ENCODE data around the gene UGT8. TPM values are rescaled to one million over a fixed set of nuclear protein-coding genes. Genes with fewer than 3 reads are reported as not detected.

Gene UGT8
- total RNA-seq, 3 donors from 2014 or later, result 21.7 to 66.8 (median 51.7) TPM

DNA sequence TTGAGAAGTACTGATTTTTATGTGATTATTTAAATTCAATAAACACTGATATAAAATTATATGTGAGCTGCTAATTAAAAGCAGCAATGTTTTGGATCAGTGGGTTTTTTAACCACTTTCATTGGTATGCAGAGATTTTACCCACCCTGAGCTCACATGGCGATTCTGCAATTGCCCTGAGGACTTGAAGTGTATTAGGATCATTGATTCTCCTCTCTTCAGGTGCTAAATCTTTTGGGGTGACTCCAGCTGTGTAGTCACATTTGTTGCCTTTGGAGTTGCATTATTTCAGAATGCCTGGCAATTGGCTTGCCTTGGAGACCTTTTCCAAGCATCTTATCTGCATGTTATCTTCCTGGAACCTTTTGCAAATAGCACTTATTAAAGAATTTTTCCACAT is 51.3 kb downstream of the UGT8 start:
- TF ChIP-seq, protein P1, sequence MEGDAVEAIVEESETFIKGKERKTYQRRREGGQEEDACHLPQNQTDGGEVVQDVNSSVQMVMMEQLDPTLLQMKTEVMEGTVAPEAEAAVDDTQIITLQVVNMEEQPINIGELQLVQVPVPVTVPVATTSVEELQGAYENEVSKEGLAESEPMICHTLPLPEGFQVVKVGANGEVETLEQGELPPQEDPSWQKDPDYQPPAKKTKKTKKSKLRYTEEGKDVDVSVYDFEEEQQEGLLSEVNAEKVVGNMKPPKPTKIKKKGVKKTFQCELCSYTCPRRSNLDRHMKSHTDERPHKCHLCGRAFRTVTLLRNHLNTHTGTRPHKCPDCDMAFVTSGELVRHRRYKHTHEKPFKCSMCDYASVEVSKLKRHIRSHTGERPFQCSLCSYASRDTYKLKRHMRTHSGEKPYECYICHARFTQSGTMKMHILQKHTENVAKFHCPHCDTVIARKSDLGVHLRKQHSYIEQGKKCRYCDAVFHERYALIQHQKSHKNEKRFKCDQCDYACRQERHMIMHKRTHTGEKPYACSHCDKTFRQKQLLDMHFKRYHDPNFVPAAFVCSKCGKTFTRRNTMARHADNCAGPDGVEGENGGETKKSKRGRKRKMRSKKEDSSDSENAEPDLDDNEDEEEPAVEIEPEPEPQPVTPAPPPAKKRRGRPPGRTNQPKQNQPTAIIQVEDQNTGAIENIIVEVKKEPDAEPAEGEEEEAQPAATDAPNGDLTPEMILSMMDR (IDR thresholded peaks at IDR 0.05), result no peak
- DNase-seq (no peak), ATAC-seq (no peak)
- no peaks in the 10 kb centered on the region for H3K4me1 ChIP-seq (ENCODE audit: low read depth)
- H3K9me3 ChIP-seq, result no peaks in the 10 kb centered on the region
- H3K36me3 ChIP-seq (ENCODE audit: low read depth), result no peaks in the 10 kb centered on the region
- intact Hi-C loops (cut with DNase I, micrococcal nuclease), result no loop called here
- H3K4me3 ChIP-seq, result no peak overlapping the region

DNA sequence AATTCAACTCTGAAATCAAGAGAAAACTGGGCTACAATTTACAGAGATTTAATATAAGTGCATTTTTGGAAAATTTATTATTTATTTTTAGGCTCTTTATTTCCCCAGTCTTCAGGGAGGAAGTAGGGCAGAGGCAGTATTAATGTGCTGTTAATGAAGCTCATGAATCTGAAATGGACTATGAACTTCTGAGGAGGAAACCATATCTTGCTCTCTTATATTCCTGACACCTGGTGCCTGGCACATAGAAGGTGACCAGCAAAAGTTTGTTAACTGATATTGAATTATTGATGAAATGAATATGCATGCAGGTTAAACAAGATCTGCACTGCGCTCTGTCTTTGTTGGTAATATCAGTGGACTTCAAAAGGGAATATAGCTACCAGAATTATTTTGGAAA is 55.1 kb downstream of the UGT8 start:
- Histone ChIP-seq H3K9me3 (no peaks in the 10 kb centered on the region), H3K4me1 (ENCODE audit: low read depth) (no peaks in the 10 kb centered on the region), H3K4me3 (no peak overlapping the region), H3K36me3 (ENCODE audit: low read depth) (no peaks in the 10 kb centered on the region)
- TF ChIP-seq, protein P1 (IDR thresholded peaks at IDR 0.05), result no peak
- DNase-seq (no peak), ATAC-seq (no peak)
- intact Hi-C loops (cut with DNase I, micrococcal nuclease), result no loop called here

DNA sequence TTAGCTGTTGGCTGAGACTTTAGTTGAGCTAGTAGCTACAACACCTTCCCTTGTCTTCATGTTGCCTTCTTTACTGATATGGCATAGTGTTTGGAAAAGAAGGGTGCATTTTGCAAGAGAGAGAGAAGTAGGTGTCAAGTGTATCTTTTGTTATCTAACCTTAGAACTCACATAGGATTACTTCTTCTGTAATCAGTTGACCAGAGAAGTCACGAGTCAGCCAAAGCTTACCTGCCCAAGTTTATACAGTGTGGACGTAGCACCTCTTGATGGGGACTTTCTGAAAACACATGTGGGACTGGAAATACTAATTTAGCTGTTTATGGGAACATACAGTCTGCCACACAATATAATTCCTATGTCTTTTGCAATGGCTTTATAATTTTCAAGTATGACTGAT is 56.0 kb downstream of the UGT8 start:
- H3K9me3 ChIP-seq, result no peaks in the 10 kb centered on the region
- intact Hi-C loops (cut with DNase I, micrococcal nuclease), result no loop called here
- no peaks in the 10 kb centered on the region for H3K36me3 ChIP-seq (ENCODE audit: low read depth)
- peak; percentile 59 for ATAC-seq
- no peak for DNase-seq
- no peak overlapping the region for H3K4me3 ChIP-seq
- H3K4me1 ChIP-seq (ENCODE audit: low read depth), result peaks cover 5% of the 10 kb centered on the region
- TF ChIP-seq, protein P1 (IDR thresholded peaks at IDR 0.05), result no peak

DNA sequence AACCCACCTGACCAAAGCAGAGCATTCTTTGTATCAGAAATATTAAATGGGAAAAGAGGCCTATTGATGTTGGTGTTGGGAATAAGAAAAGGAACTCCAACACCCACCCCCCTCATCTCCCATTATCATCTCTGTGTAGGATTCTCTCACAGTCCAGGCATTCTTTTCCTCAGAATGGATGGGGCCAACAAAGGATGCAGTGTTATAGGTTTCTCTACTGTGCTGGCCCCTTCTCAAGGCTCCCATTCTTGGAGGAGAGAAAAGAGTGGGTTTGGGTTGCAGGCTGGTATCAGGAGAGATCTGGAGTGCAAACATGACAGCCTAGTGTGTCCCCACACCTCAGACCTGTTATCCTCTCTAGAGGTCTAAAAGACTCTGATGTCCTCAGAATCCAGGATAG is 59.6 kb downstream of the UGT8 start:
- DNase-seq, result no peak
- no peaks in the 10 kb centered on the region for H3K9me3 ChIP-seq
- H3K36me3 ChIP-seq (ENCODE audit: low read depth), result no peaks in the 10 kb centered on the region
- peaks cover 7% of the 10 kb centered on the region for H3K4me1 ChIP-seq (ENCODE audit: low read depth)
- TF ChIP-seq, protein P1 (IDR thresholded peaks at IDR 0.05), result no peak
- H3K4me3 ChIP-seq, result no peak overlapping the region
- intact Hi-C loops (cut with DNase I, micrococcal nuclease), result loop anchor here in 1 of 2 donors (5.0 kb wide), 1 partner anchor 261 kb away; no protein-coding TSS in a partner anchor
- ATAC-seq, result no peak

DNA sequence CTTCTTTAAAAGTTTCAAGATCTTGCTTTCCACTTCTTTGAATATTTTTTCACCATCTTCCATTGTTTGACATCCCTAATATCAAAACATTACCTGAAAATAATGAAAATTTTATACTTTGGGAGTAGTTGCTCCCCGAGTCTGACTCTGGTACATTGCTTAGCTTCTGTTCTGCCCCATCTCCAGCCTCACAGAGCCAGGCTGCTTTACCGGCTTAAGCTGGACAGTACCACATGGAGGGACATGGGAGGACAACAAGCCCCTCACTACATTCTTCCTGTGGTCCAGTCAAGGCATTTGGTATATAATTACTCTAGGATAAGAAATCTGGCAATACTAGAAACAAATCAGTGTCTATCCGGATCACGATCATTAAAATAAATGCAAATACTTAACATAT is 60.2 kb downstream of the UGT8 start:
- no peak for DNase-seq
- intact Hi-C loops (cut with DNase I, micrococcal nuclease), result loop anchor here in 1 of 2 donors (5.0 kb wide), 1 partner anchor 261 kb away; no protein-coding TSS in a partner anchor
- H3K4me3 ChIP-seq, result no peak overlapping the region
- H3K4me1 ChIP-seq (ENCODE audit: low read depth), result peaks cover 7% of the 10 kb centered on the region
- no peaks in the 10 kb centered on the region for H3K9me3 ChIP-seq
- H3K36me3 ChIP-seq (ENCODE audit: low read depth), result no peaks in the 10 kb centered on the region
- TF ChIP-seq, protein P1 (IDR thresholded peaks at IDR 0.05), result no peak
- ATAC-seq, result no peak

Data from mucosa of descending colon (tissue), 3 donors.